Kidney epithelial cell (primary cell): ENCODE data around the gene ABCC1. TPM values are rescaled to one million over a fixed set of nuclear protein-coding genes. Genes with fewer than 3 reads are reported as not detected.

ENCODE experiments used
- DNase-seq: peaks from one replicate; pipeline ENCODE4 v3.0.0-alpha.2; 2010; ENCODE audit warnings: low read depth
- H3K27me3 ChIP-seq: 2 replicates; pipeline ENCODE4 v1.6.0; 2011; ENCODE audit warnings: low read length; ENCODE audit not compliant: control insufficient read depth, insufficient read depth
- H3K36me3 ChIP-seq: 2 replicates; pipeline ENCODE4 v1.5.1; 2011; ENCODE audit warnings: low read length; ENCODE audit not compliant: control insufficient read depth, insufficient read depth
- H3K4me3 ChIP-seq: 2 replicates; pipeline ENCODE4 v1.5.1; 2011; ENCODE audit warnings: low read depth, mild to moderate bottlenecking, control low read depth, low read length
- CTCF ChIP-seq: IDR thresholded peaks from 2 replicates; pipeline ENCODE4 v1.5.1; 2011; ENCODE audit warnings: mild to moderate bottlenecking, moderate library complexity, low read length, control low read depth, inconsistent platforms; ENCODE audit not compliant: insufficient read depth, poor library complexity, severe bottlenecking
- total RNA-seq: library from RNA; depleted of rRNA; stranded (reverse); fragments of >200 nt; gene quantifications from 2 replicates; pipeline ENCODE4 v1.2.3, GENCODE V29; 2015

The ABCC1 gene
- total RNA-seq, 1 donor from 2014 or later: 24.9 TPM

DNA sequence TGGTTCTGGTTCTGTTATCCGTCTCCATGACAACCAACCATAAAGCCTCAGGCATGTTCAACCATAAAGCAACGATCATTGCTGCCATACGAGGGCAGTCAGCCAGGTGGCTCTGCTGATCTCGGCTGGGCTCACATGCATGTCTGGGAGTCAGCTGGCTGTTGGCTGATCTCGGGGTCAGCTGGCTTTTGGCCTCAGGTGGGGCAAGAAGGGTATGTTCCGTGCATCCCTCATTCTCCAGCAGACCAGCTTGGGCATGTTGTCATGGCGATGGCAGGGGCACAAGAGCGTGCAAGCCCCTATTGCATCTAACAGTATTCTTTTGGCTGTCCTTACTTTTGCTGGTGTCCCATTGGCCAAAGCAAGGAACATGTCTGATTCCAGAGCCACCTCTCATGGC is 187.7 kb downstream of the ABCC1 start:
- Histone ChIP-seq H3K27me3 (no peaks in the 10 kb centered on the region), H3K36me3 (peaks cover 1% of the 10 kb centered on the region), H3K4me3 (no peak overlapping the region)
- TF ChIP-seq CTCF: no peak
- DNase-seq: no peak

DNA sequence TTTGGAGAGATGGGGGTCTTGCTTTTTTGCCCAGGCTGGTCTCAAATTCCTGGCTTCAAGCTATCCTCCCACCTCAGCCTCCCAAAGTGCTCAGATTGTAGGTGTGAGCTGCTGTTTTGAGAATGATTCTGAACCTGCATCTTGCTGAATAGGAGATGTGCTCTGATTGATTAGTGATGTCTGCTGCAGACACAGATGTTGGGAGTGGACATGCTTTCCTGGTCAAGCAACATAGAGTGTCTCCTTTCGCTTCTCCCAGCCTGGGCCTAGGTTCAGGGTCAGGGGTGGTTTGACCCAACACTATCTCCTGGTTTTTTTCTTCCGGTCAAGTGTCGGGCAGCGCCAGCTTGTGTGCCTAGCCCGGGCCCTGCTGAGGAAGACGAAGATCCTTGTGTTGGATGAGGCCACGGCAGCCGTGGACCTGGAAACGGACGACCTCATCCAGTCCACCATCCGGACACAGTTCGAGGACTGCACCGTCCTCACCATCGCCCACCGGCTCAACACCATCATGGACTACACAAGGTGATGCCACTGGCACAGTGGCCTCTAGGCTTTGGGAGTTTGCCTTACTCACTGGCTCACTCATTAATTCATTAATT is 188.7 kb downstream of the ABCC1 start:
- Histone ChIP-seq H3K4me3 (no peak overlapping the region), H3K36me3 (peaks cover 2% of the 10 kb centered on the region), H3K27me3 (no peaks in the 10 kb centered on the region)
- DNase-seq: no peak
- TF ChIP-seq CTCF: no peak

DNA sequence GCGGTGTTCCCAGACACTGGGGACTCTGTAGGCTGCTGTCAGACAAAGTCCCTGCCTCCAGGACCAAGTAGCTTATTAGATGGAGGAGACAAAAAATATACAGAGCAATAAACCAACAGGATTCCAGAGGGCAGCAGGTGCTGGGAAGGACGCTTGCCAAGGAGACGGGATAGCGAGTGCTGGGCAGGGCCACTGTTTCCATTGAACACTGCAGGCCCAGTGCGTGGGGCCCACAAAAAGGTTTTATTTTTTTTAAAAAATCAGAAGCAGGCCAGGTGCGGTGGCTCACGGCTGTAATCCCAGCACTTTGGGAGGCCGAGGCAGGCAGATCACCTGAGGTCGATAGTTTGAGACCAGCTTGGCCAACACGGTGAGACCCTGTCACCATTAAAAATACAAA is 189.6 kb downstream of the ABCC1 start:
- no peak for TF ChIP-seq CTCF
- Histone ChIP-seq H3K36me3 (peaks cover 2% of the 10 kb centered on the region), H3K27me3 (no peaks in the 10 kb centered on the region), H3K4me3 (no peak overlapping the region)
- no peak for DNase-seq

DNA sequence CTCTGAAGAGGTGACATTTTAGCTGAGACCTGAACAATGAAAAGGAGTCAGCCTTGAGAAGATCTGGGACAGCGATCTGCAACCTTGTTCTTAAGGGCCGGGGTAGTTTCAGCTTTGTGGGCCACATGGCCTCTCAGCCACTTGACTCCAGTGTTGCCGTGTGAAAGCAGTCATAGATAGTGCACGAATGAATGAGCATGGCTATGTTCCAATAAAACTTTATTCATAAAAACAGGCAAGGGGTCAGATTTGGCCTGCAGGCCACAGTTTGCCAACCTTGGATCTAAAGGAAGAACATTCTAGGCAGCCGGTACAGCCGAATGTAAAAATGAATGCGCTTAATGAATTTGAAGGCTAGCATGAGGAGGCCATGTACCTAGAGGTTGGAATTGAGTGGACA is 190.4 kb downstream of the ABCC1 start:
- DNase-seq: no peak
- H3K4me3 ChIP-seq: no peak overlapping the region
- H3K36me3 ChIP-seq: peaks cover 1% of the 10 kb centered on the region
- H3K27me3 ChIP-seq: no peaks in the 10 kb centered on the region
- TF ChIP-seq CTCF: no peak

GRCh38 chr16:16140537-16140936 is 191.1 kb downstream of the ABCC1 start:
- no peak overlapping the region for H3K4me3 ChIP-seq
- TF ChIP-seq CTCF: no peak
- no peak for DNase-seq
- peaks cover 1% of the 10 kb centered on the region for H3K36me3 ChIP-seq
- H3K27me3 ChIP-seq: no peaks in the 10 kb centered on the region

- no peak for DNase-seq
- no peaks in the 10 kb centered on the region for H3K27me3 ChIP-seq
- TF ChIP-seq CTCF: no peak
- peaks cover 1% of the 10 kb centered on the region for H3K36me3 ChIP-seq
- no peak overlapping the region for H3K4me3 ChIP-seq
Measured at GRCh38 chr16:16141141-16141540, 191.7 kb downstream of the ABCC1 start.
